NCI-H1092 (cell line): Measurements from ENCODE around the gene PCIF1.
"Not testable (repeated sequence)": the region's sequence is repeated elsewhere in the genome, so short reads cannot be mapped to it uniquely, and the experiment has no call there.

ENCODE experiments used
- DNase-seq: peaks from one replicate; lab custom pipeline; 2025; lab: John Stamatoyannopoulos, UW

The PCIF1 gene

DNA sequence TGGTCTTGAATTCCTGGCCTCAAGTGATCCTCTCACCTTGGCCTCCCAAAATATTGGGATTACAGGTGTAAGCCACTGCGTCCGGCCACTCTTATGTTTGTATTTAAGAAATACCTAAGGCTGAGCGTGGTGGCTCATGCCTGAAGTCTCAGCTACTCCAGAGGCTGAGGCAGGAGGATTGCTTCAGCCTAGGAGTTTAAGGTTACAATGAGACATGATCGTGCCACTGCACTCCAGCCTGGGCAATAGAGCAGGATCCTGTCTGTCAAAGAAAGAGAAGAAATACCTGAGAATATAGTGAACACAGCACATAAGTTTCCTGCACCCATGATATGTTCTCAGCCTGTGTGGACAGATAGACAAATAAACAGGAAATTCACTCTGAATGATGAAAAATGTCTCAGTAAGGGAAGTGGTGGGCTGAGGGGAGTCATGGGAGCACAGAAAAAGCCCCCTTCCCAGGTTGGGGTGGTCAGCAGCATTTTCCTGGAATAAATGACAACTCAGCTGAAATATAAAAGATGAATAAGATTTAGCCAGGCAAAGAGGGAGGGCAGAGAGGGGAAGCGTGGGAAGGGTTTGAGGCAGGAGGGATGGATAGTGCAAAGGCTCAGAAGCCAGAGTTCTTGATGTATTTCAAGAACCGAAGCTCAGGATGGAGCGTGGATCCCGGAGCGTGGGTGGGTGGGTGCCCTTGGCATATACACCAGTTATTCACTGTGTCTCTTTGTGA, 60.4 kb downstream of the PCIF1 start:
- DNase-seq: no peak

DNA sequence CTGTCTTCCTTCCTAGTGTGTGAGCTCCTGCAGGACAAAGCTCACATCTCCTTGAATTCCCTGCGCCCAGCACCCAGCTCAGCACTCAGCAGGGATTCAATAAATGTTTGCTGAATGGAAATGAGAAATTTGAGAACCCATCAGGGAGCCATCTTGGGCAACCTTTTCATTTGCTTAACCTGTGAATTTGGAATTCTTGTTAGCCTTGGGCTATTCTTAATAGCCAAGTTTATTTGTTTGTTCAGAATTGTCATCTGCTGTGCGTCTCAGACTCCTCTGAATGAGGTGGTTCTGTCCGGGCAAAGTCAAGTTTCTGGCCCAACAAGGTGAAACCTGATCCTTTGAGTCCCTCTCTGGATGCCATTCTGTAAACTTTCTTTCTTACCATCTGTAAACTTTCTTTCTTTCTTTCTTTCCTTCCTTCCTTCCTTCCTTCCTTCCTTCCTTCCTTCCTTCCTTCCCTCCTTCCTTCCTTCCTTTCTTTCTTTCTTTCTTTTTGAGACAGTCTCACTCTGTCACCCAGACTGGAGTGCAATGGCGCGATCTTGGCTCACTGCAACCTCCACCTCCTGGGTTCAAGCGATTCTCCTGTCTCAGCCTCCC, 61.1 kb downstream of the PCIF1 start:
- not testable (repeated sequence) for DNase-seq

DNA sequence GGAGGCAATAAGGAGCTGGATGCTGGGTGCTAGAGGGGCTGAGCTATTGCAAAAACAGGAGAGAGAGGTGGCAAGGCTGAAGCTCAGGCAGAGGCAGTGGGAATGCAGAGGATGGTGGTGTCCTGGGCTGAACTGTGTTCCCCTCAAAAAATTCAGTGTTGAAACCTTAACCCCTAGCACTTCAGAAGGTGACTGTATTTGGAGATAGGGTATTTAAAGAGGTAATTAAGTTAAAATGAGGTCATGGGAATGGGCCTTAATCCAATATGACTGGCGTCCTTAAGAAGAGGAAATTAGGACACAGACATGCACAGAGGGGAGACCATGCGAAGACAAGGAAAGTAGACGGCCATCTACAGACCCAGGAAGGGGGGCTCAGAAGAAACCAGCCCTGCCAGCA, 62.7 kb downstream of the PCIF1 start:
- no peak for DNase-seq
